ENCODE results near the gene PAQR7. TPM values are rescaled to one million over a fixed set of nuclear protein-coding genes. Genes with fewer than 3 reads are reported as not detected.

The PAQR7 gene
- total RNA-seq, 1 experiment from 2014 or later = 2.1 TPM

- Histone ChIP-seq H3K27me3 (no peaks in the 10 kb centered on the region), H3K27ac (no peak overlapping the region), H3K36me3 (0 out of 2 replicates have a peak, but pooled peaks cover 3% of the 10 kb centered on the region), H3K9me3 (replicated peaks) (no peaks in the 10 kb centered on the region), H3K4me1 (peaks cover 52% of the 10 kb centered on the region), H3K4me3 (no peak overlapping the region)
- no peak for DNase-seq
These were observed 16.1 kb upstream of the PAQR7 start for GRCh38 chr1:25891606-25892005.

GRCh38 chr1:25890239-25891034, 14.9 kb upstream of the PAQR7 start:
- no peak overlapping the region for H3K4me3 ChIP-seq
- peak; percentile 65 to 75 for DNase-seq
- H3K27ac ChIP-seq = no peak overlapping the region; the same call in 1 of the 2 replicates
- H3K9me3 ChIP-seq (replicated peaks) = no peaks in the 10 kb centered on the region
- peaks cover 46% of the 10 kb centered on the region for H3K4me1 ChIP-seq
- no peaks in the 10 kb centered on the region for H3K27me3 ChIP-seq
- H3K36me3 ChIP-seq = no peaks in the 10 kb centered on the region

GRCh38 chr1:25889470-25889869, 14.0 kb upstream of the PAQR7 start:
- peak; percentile 68 to 87 for DNase-seq
- no peak overlapping the region; the same call in 1 of the 2 replicates for H3K27ac ChIP-seq
- H3K27me3 ChIP-seq = no peaks in the 10 kb centered on the region
- no peaks in the 10 kb centered on the region for H3K9me3 ChIP-seq (replicated peaks)
- no peaks in the 10 kb centered on the region for H3K36me3 ChIP-seq
- H3K4me3 ChIP-seq = no peak overlapping the region
- H3K4me1 ChIP-seq = peaks cover 46% of the 10 kb centered on the region

- H3K36me3 ChIP-seq = no peaks in the 10 kb centered on the region
- H3K4me1 ChIP-seq = peaks cover 46% of the 10 kb centered on the region
- DNase-seq = no peak
- no peak overlapping the region for H3K27ac ChIP-seq
- H3K27me3 ChIP-seq = no peaks in the 10 kb centered on the region
- no peak overlapping the region for H3K4me3 ChIP-seq
- H3K9me3 ChIP-seq (replicated peaks) = no peaks in the 10 kb centered on the region
These were observed 13.0 kb upstream of the PAQR7 start for GRCh38 chr1:25888426-25888987.

- H3K4me1 ChIP-seq = peaks cover 22% of the 10 kb centered on the region
- H3K9me3 ChIP-seq (replicated peaks) = no peaks in the 10 kb centered on the region
- no peak for DNase-seq
- H3K27ac ChIP-seq = no peak overlapping the region
- no peak overlapping the region for H3K4me3 ChIP-seq
- H3K27me3 ChIP-seq = no peaks in the 10 kb centered on the region
- no peaks in the 10 kb centered on the region for H3K36me3 ChIP-seq
These were observed 10.1 kb upstream of the PAQR7 start for GRCh38 chr1:25885602-25886001.

- Histone ChIP-seq H3K9me3 (replicated peaks) (no peaks in the 10 kb centered on the region), H3K27me3 (no peaks in the 10 kb centered on the region; the same call in 1 of the 2 replicates), H3K4me3 (no peak overlapping the region), H3K36me3 (no peaks in the 10 kb centered on the region), H3K27ac (no peak overlapping the region), H3K4me1 (no peaks in the 10 kb centered on the region)
- no peak for DNase-seq
These were observed 5.8 kb upstream of the PAQR7 start for GRCh38 chr1:25881266-25881665.

- no peak overlapping the region for H3K27ac ChIP-seq
- H3K9me3 ChIP-seq (replicated peaks) = no peaks in the 10 kb centered on the region
- H3K27me3 ChIP-seq = no peaks in the 10 kb centered on the region; the same call in 1 of the 2 replicates
- H3K36me3 ChIP-seq = no peaks in the 10 kb centered on the region
- H3K4me1 ChIP-seq = no peaks in the 10 kb centered on the region
- H3K4me3 ChIP-seq = no peak overlapping the region
- DNase-seq = no peak
These were observed 5.0 kb upstream of the PAQR7 start for GRCh38 chr1:25880518-25880917.

- H3K27me3 ChIP-seq = no peaks in the 10 kb centered on the region; the same call in 1 of the 2 replicates
These were observed 4.2 kb upstream of the PAQR7 start for GRCh38 chr1:25879675-25880074.

GRCh38 chr1:25878690-25879089, 3.2 kb upstream of the PAQR7 start:
- Histone ChIP-seq H3K27me3 (no peaks in the 10 kb centered on the region; the same call in 1 of the 2 replicates), H3K4me3 (no peak overlapping the region), H3K27ac (no peak overlapping the region), H3K9me3 (replicated peaks) (no peaks in the 10 kb centered on the region), H3K36me3 (no peaks in the 10 kb centered on the region), H3K4me1 (no peaks in the 10 kb centered on the region)
- DNase-seq = no peak

More at GRCh38 chr1:25879675-25880074, 4.2 kb upstream of the PAQR7 start:
- no peaks in the 10 kb centered on the region for H3K36me3 ChIP-seq
- no peak for DNase-seq
- no peak overlapping the region for H3K27ac ChIP-seq
- H3K9me3 ChIP-seq (replicated peaks) = no peaks in the 10 kb centered on the region
- H3K4me1 ChIP-seq = no peaks in the 10 kb centered on the region
- H3K4me3 ChIP-seq = no peak overlapping the region

- Histone ChIP-seq H3K9me3 (replicated peaks) (no peaks in the 10 kb centered on the region), H3K27ac (no peak overlapping the region), H3K36me3 (no peaks in the 10 kb centered on the region), H3K4me3 (no peak overlapping the region), H3K27me3 (no peaks in the 10 kb centered on the region; the same call in 1 of the 2 replicates), H3K4me1 (no peaks in the 10 kb centered on the region)
- no peak for DNase-seq
These were observed 1.6 kb upstream of the PAQR7 start for GRCh38 chr1:25877155-25877554.

- H3K4me3 ChIP-seq = no peak overlapping the region
- H3K4me1 ChIP-seq = no peaks in the 10 kb centered on the region
These were observed 1.2 kb upstream of the PAQR7 start for GRCh38 chr1:25876693-25877077.

GRCh38 chr1:25875856-25876692, 566 bp upstream of the PAQR7 start:
- Histone ChIP-seq H3K27ac (no peak overlapping the region), H3K4me3 (peak overlapping the region; percentile 57), H3K36me3 (no peaks in the 10 kb centered on the region), H3K4me1 (no peaks in the 10 kb centered on the region), H3K9me3 (replicated peaks) (no peaks in the 10 kb centered on the region), H3K27me3 (no peaks in the 10 kb centered on the region; the same call in 1 of the 2 replicates)
- no peak for DNase-seq

More at GRCh38 chr1:25876693-25877077, 1.2 kb upstream of the PAQR7 start:
- Histone ChIP-seq H3K27me3 (no peaks in the 10 kb centered on the region; the same call in 1 of the 2 replicates), H3K36me3 (no peaks in the 10 kb centered on the region), H3K9me3 (replicated peaks) (no peaks in the 10 kb centered on the region), H3K27ac (no peak overlapping the region)
- no peak for DNase-seq

GRCh38 chr1:25874635-25875153, 814 bp downstream of the PAQR7 start:
- H3K27me3 ChIP-seq = no peaks in the 10 kb centered on the region; the same call in 1 of the 2 replicates
- H3K36me3 ChIP-seq = no peaks in the 10 kb centered on the region
- DNase-seq = no peak
- H3K4me1 ChIP-seq = no peaks in the 10 kb centered on the region
- no peak overlapping the region for H3K27ac ChIP-seq
- peak overlapping the region; percentile 57 for H3K4me3 ChIP-seq
- no peaks in the 10 kb centered on the region for H3K9me3 ChIP-seq (replicated peaks)

GRCh38 chr1:25874209-25874608, 1.3 kb downstream of the PAQR7 start:
- Histone ChIP-seq H3K36me3 (no peaks in the 10 kb centered on the region), H3K27me3 (no peaks in the 10 kb centered on the region; the same call in 1 of the 2 replicates), H3K4me1 (no peaks in the 10 kb centered on the region), H3K27ac (no peak overlapping the region), H3K4me3 (no peak overlapping the region), H3K9me3 (replicated peaks) (no peaks in the 10 kb centered on the region)
- DNase-seq = no peak

Data from SJCRH30 (cell line).